CD4-positive, alpha-beta T cell treated with Interleukin-21 for 1 hour (primary cell): ENCODE data around the gene BTBD16.
A peak's percentile ranks its signal among the peaks of the same experiment; 100 is the strongest.

ENCODE experiments used
- DNase-seq: peaks from one replicate; pipeline ENCODE4 v3.0.0-alpha.2; 2020

BTBD16 gene

DNA sequence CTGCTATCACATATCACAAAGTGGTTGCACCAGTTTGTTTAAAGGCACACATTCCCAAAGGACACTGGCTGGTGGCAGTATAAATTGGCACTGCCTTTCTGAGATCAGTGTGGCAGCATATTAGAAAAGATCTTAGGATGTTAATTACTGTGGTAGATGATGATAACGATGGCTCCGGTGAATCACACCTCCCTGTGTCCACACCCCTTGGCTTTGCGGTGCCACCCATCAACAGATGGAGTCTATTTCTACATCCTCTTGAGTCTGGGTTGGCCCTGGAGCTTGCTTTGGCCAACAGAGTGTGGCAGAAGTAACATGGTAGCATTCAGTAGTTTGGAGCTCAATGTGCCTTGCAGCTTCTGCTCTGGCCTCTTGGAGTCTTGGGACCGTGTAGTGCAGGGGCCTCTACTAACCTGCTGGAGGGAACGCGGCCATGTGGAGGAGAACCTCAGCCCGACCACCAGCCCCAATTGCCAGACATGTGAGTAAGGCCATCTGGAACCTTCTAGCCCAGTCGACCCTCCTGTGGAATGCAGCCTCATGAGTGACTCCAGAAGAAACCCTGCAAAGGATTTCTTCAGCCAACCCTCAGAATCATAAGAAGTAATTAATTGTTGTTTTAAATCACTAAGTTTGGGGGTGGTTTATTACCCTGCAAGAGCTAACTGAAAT lies 76.2 kb downstream of the BTBD16 start:
- no peak for DNase-seq

DNA sequence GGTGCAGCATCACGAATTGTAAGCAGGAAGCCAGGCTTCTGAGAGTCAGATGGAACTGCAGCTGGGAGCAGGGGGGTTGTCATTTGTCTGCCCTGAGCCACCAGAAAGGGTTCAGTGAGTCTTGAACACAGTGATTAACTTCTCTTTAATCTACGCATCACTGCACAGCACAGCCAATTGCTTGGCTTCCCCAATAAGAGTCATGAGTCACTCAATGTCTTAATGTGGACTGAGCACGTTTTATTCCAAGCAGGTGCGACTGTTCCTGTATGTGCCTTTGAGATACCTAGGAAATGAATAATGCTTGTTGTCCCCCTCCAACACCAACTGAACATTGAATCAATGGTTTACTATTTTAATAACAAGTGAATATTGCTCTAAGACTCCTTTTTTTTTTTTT lies 77.4 kb downstream of the BTBD16 start:
- no peak for DNase-seq

DNA sequence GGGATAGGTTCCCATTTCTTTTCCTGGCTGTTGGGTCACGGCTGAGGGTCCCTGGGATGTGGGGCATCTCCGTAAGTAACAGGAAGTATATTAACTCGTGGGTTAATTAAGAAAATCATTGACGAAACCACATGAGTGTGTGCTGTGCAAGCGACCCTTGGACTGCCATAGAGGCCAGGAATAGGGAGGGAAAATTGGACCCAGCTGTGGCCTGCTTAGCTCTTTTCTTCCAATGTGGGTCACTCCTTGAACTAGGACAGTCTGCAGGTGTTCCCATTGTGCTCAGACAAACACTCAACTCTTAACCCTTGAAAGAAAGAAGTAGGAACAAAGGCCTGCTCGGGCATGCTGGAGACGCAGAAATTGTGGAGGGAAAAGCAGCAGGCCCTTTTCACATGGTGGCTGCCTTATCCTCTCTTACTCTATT lies 77.9 kb downstream of the BTBD16 start:
- DNase-seq: no peak

DNA sequence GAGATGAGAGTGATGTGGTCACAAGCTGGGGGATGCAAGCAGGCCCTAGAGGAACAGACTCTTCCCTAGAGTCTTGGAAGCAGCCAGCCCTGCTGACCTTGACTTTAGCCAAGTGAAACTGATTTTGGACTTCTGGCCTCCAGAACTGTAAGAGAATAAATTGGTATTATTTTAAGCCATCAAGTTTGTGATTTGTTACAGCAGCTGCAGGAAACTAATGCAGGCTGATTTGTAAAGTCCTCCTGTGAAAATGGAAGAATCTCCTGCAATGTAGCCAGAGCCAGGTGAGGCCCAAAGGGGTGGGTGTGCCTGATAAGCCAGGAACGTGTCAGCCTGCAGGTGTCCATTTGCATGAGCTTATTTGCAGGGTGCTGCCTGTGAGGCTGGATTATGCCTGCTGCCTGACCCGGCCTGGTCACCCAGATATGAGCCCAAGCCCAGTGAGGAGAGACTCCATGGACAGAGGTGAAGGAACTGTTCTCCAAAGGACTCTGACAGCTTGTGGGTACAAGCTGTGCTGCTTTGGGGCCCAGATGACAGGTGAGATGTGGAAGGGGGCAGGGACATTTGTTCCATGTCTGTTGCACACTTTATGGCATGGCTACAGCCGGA lies 78.8 kb downstream of the BTBD16 start:
- DNase-seq: no peak

DNA sequence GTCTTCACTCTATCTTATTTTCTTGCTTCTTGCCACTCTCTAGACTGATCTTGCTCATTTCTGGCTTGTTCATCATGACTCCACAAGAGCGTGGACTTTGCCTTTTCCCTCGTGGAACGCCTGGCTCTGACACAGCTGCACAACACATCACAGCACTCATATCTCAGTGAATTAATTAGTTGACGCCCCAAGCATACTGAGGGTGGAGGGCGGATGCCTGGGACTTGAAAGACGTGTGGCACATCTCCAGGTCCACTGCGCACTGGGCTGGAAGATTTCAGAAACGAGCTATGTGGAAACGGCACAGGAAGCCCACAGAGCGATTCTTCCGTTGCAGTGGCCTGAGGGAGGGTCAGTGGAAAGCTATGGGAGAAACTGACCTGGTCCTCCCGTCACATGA lies 79.8 kb downstream of the BTBD16 start:
- no peak for DNase-seq

DNA sequence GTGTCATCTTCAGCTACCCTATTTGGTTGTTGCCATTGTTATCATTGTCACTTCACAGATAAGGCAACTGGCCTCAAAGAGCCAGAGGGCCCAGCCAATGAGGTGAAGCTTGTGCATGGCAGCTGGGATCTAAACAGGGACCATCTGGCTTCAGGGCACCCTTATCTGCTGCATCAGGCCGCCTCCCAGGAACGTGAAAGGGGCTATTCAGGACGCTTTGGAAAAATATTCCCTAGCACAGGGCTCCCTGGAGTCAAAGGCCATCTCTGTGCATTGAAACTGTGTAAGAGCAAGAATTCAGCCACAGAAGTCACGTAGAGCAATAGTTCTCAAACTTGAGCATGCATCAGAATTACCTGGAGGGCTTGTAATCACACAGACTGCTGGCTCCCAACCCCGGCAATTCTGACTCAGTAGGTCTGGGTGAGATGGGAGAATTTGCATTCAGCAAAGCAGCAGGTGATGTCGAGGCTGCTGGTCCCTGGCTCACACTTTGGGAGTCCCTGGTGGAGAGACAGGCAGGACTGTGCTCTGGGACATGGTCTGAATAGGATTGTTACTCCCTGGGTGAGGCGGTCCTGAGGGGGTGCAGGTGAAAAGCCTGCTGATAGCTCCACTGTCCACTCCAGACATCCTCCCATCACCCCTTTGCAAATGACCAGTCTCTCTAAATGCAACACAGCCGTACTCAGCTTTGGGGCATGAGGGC lies 81.9 kb downstream of the BTBD16 start:
- DNase-seq: no peak

DNA sequence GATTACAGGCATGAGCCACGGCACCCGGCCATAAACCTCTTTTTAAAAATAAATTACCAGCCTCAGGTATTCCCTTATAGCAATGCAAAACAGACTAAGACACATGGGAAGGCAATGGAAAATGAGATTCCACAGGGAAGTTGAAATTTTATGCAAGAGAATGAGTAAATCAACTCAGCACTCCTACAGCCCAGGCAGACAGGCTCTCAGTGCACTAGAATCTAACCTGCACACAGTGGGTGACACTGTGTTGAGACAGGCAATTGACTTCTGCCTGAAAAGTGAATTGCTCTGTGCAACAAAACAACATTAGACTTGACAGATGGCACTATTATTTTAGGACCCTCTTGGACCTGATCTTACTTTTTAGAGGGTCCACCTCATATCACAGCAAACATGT lies 83.3 kb downstream of the BTBD16 start:
- DNase-seq: no peak

DNA sequence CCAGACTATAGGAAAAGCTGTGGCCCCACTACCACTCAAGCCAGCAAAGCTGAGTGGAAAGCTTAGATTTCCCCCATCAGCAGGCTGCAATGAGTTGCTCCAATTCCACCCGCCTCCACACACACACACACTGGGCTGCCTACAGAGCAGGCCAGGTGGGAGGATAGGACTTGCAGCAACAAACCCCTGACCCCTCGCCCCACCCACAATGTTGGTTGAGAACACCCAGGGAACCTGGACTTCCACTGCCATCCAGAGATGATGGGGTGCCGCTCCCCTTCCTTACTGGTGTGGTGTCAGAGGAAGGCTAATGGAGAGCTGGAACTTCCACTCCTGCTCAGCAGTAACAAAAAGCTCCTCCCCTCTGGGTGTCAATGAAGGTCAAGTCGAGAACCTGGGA lies 86.6 kb downstream of the BTBD16 start:
- no peak for DNase-seq

DNA sequence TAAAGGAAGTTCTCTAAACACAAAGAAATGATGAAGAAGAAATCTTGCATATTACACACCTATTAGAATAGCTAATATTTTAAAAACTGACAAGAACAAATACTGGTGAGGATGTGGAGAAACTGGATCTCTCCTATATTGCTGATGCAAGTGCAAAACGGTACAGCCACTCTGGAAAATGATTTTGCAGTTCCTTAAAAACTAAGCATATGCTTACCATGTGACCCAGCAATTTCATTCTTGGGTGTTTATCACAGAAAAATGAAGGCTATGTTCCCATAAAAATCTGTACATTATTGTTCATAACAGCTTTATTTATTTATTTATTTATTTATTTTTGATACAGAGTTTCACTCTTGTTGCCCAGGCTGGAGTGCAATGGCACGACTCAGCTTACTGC lies 88.5 kb downstream of the BTBD16 start:
- no peak for DNase-seq

DNA sequence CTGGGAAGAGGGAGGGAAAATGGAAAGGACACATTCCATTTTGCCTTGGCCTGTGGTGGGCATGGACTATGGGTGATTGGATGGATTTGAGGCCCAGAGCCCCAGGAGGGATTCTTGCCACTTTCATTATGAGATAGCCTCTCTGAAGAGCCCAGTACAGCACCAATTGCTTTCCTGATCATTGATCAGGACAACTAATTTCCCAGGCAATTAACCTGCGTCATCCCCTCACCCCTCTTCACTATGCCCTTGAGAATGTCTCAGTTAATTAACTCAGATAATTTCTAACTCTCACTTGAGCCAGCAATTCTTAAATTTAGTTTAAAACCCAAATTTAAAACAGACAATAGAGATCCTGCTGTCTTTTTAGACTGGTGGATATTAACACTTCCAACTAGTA lies 90.0 kb downstream of the BTBD16 start:
- no peak for DNase-seq

DNA sequence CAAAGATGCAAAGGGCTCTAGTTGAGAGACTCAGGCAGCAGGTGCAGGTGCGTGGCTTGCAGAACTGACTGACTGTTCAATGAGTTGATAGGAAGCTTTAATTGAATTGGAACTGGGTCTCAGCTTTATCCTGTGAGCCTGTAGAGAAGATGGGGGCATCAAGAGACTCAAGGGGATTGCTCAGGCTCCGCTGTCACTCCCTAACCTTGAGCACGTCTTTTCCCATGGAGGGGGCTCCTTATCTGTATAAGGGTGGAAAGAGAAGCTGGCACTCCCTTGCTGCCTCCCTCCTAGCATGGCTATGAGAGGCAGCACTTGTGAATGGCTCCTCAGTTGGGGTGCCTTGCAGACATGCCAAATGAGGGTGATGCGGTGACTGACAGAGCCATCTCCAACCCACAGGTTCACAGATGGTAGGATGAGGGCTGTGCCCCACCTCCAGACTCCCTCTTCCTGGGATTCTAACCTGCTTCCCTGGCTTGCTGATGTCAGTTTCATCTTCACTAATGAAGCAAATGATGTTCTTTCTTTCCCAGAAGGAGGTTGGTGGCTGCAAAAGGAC lies 91.0 kb downstream of the BTBD16 start:
- no peak for DNase-seq

DNA sequence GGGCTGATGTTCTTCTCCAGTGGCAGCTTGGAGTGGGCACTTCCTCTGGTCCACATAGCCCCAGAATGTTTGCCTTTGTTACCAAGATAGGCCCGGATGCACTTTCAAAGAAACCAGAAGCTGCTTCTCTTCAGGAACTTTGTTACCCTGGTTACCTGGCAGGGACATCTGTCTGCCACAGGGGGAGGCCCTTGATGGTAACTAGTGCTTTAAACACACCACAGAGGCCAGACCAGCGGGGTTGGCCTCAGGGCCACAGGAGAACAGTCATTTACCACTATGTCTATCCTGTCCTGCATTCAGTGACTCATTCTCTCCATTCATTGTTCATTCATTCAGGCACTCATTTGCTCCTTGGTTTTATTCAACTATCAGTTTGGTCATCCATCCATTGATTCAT lies 91.5 kb downstream of the BTBD16 start:
- DNase-seq: no peak

DNA sequence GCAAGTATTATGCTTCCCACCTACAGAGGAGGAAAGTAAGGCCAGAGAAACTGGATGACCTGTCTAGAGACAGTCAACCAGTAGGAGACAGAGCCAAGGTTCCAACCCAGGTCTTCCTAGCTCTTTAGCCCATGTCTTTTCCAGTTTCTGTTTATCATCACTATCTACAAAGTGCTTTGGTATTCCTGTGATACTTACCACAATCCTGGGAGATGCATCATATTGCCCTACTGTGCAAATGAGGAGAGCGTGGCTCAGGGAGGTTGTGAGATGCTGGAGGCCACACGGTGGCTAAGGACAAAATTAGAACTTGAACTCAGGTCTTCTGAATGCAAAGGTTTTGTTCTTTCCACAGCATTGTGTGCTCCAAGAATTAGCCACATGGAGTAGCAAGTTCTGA lies 92.2 kb downstream of the BTBD16 start:
- DNase-seq: no peak

DNA sequence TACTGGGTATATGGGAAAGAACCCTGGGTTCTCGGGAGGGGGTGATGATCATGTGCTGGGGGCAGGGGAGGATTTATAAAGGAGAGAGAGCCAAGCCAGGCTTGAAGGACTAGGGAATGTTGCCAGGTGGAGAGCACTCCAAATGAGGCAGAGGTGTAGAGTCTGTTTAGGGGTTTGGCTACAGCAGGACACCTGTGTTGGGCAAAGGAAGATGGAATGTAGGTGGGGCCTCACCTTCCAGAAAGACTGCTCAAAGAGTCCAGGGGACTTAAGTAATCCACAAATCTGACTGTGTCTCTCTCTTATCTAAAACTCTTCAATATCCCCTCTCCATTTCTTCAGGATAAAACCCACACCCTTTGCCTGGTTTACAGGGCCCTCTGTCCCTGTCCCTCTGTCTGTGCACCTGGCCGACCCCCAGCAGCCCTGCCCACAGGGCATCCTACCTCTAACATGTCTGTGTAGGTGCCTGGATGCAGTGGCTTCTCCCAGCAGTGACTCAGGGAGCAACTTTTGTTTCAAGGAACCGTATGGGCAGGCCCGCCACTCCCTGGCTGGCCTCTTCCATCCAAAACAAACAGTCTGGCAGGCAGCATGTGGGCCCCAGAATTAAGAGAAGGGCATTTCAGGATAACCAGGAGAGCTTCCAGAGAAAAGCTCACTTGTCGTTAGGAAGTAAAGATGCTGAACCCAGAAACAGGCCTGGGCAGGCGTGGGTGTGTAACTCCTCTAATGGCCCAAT lies 92.8 kb downstream of the BTBD16 start:
- DNase-seq: no peak

DNA sequence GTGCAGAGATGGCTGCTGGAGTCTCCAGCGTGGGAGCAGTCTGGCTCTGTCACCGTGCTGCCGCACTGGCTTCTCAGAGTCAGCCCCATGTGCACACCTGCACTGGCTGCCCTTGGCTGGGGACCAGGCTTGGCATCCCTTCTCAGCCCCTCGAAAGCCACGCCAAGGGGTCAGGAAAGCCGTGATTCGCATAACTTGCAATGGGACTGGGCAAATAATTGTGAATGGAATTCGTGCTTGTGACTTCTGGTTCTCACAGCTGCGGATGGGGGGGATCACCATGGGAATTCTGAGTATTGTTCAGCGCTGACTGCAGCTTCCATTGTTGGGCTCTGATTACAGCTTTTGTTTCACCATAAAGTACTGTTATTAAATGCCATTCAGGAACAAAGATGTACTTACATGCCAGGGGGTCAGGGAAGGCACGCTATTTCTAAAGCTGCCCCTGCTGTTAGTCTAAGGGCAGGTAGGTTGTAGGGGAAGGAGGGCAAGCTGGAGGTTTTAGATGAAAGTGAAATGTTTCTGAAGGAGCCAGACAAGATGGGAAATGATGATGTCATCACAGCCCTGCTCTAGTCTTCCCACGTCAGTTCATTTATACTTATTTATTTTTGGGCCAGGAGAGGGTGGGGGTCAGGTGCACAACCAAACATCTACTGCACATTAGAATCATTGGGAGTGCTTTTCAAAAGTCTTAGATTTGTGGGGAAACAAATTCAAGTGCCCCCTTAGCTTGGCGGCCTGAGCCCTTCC lies 97.6 kb downstream of the BTBD16 start:
- DNase-seq: no peak

DNA sequence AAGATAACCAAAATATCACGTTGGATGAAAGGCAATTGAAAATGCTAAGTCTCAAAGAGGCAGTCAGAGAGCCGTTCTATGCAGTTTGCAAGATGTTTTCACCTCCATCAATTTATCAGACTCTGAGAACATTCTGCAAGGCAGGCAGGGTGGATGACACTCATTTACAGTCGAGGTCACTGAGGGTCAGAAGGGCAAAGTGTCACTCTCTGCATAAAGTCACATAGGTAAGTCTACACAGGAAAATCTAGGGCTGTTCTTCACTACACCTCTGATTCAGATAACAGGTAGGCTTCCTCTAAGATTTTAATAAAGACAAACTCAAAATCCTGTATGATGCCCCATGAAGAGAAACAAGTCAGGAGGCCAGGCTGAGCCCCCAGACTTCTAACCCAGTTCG lies 102.0 kb downstream of the BTBD16 start:
- no peak for DNase-seq

DNA sequence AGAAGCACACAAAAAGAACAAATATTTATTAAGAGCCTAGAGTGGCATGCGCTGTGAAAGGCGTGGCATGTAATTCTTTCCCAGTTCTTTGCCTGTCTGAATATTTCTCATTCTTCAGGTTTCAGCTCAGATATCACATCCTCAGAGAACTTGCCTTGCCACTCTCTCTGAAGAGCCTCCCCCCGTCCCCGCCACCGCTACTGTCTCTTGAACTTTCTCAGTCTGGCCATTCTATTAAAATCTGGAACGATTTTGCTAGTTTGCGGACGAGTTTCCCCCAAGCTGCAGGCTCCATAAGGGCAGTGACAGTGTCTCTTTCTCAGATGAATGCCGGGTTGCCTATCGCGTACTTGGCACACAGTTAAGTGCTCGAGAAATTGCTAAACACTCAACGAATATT lies 102.6 kb downstream of the BTBD16 start:
- peak; percentile 5 for DNase-seq

DNA sequence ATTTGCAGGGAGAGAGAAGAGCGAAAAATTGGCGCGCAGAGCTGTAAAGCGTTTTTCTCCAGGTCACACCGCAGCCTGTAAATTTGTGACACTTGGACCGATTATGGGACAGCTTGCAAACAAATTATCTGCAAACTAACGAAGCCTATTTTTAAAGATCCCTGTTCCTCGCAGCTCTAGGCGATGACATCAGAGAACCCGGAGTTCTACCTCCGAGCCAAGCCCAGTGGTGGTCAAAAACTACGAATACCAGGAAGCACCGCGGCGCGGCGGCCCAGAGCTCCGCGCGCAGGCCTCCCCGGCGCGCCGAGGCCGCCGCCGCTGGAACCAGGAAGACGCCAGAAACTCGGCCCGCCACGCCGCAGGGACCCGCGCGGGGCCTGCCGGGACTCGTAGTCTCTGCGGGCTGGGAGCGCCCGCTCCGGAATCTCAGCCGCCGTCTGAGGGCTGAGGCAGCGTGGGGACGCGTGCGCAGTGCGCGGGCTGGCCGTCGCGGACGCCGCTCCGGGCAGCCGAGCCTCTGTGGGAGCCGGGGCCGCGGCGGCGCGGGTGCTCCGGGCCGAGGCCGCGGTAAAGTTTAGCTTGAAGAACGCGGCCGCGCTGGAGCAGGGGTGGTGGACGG lies 103.3 kb downstream of the BTBD16 start, which contains the start of gene PLEKHA1:
Gene PLEKHA1, plus strand, starts transcription at position 472 of the 622 bp plus-strand sequence. CDS start 18,493 bp downstream, outside the sequence.
- peak; percentile 95 for DNase-seq

DNA sequence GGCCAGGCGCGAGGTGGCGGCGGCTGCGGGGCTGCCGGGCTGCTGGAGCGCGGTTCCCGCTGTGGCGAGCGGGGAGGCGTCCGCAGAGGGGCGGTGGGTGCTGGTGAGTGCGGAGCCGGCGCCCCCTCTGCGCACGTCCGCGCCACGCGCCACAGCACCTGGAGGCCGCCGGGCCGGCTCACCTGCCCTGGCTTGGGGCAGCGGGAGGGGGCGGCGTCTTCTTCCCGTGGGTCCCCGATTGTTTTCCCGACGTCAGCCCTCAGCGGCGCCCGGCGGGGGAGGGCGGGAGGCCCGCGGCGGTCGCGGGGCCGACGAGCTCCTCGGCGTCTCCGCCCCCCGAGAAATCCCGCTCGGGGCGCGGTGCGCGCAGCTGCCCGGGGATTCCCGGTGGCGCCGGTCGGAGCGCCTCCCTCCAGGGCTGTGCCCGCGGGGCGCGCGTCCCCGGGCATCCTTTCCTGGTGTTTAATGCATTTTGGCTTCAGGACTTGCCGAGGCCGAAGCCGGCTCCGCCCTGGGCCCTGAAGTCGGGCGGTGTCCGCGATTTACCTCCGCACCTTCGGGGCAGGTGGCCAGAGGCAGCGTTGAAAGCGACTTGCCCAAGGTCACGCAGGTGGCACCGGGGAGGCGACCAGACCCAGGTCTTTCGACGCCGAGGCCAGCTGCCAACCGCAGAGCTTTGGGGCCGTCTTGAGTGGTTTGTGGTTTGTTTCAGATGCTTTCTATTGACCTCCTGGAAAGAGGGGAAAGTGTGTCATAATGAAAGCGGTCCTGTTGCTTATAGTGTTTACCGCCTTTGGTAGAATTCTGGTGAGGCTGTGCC lies 104.0 kb downstream of the BTBD16 start:
- DNase-seq: peak; percentile 84

DNA sequence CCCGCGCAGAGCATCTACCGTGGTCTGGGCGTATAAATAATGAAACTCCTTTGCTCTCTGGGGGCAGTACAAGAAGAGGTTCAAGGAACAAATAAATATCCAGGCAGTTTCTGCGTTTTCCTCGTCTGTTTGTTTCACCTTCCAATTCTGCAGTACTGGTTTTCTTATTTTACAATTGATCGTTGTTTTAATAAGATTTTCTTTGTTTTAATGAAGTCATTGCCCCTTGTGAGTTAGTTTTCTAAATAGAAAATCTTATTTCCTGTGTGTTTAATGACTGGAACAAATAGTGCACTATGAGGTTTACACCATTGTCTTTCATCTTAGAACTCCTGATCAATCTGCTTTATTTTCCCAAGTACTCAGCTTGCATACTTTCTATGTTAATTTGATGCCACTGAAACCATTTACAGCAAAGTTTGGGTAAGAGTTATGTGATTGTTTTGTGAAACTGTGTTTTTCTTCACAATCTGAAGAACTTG lies 104.6 kb downstream of the BTBD16 start:
- no peak for DNase-seq
